Measurements from ENCODE around the gene IER2.

DNA sequence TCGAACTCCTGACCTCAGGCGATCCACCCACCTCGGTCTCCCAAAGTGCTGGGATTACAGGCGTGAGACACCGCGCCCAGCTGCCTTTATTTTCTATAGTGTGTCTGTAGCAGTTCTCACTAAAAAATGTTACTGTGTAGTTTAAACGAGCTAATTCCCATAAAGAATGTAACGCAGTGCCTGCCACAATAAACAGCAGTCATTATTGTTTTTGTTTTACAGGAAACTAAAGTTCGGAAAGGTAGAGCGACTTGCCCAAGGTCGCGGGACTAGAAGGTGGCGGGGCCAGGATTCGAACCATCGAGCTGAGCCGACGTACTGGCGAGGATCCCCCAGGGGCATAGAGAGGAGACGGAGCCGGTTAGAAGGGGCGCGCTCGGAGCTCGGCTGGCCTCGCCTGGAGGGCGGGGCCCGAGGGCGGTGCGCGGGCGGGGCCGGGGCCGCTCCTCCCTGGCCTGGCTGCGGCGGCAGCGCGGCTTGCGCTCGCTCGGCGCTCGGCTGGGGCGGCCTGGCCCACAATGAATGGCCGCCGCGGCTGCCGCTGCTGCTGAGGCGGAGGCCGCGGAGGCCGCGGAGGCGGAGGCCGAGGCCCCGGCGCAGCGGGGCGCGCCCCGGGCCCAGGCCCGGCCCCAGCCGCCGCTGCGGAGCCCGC, 32.3 kb upstream of the IER2 start, which contains the start of gene NACC1:
- TF ChIP-seq EZH2phosphoT487 (IDR thresholded peaks at IDR 0.05) (no peak), EZH2 (IDR thresholded peaks at IDR 0.05) (no peak)
- TF ChIP-seq, protein P1, sequence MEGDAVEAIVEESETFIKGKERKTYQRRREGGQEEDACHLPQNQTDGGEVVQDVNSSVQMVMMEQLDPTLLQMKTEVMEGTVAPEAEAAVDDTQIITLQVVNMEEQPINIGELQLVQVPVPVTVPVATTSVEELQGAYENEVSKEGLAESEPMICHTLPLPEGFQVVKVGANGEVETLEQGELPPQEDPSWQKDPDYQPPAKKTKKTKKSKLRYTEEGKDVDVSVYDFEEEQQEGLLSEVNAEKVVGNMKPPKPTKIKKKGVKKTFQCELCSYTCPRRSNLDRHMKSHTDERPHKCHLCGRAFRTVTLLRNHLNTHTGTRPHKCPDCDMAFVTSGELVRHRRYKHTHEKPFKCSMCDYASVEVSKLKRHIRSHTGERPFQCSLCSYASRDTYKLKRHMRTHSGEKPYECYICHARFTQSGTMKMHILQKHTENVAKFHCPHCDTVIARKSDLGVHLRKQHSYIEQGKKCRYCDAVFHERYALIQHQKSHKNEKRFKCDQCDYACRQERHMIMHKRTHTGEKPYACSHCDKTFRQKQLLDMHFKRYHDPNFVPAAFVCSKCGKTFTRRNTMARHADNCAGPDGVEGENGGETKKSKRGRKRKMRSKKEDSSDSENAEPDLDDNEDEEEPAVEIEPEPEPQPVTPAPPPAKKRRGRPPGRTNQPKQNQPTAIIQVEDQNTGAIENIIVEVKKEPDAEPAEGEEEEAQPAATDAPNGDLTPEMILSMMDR (IDR thresholded peaks at IDR 0.05): no peak
